Right lung (tissue), 5 donors: ENCODE measurements around the gene P2RY11. TPM values are rescaled to one million over a fixed set of nuclear protein-coding genes. Genes with fewer than 3 reads are reported as not detected.

Source experiments
- DNase-seq, 2 donors: peaks; one replicate each; pipeline ENCODE4 v3.0.0-alpha.2; 2013
- polyA plus RNA-seq, 5 donors: library from polyadenylated mRNA; unstranded; fragments of 120-200 nt; gene quantifications; one replicate each; pipeline versions ENCODE4 v1.2.1 to v1.2.3, GENCODE V29; 2013; ENCODE audit warnings: inconsistent platforms in 1 of 5, low replicate concordance in 1 of 5; ENCODE audit not compliant: insufficient read length in 5 of 5, insufficient read depth in 1 of 5

Gene P2RY11
- polyA plus RNA-seq, 5 donors: 7.1 to 15.1 (median 10.9) TPM

GRCh38 chr19:10112037-10112761 lies 706 bp downstream of the P2RY11 start:
- DNase-seq: no peak

- no peak for DNase-seq
Observed at GRCh38 chr19:10112895-10113591, 1.6 kb downstream of the P2RY11 start.

DNA sequence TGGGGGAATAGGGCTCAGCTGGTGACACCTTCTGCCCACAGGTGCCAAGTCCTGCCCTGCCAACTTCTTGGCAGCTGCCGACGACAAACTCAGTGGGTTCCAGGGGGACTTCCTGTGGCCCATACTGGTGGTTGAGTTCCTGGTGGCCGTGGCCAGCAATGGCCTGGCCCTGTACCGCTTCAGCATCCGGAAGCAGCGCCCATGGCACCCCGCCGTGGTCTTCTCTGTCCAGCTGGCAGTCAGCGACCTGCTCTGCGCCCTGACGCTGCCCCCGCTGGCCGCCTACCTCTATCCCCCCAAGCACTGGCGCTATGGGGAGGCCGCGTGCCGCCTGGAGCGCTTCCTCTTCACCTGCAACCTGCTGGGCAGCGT lies 2.1 kb downstream of the P2RY11 start:
- no peak for DNase-seq

GRCh38 chr19:10113964-10114650 lies 2.6 kb downstream of the P2RY11 start:
- no peak for DNase-seq

DNA sequence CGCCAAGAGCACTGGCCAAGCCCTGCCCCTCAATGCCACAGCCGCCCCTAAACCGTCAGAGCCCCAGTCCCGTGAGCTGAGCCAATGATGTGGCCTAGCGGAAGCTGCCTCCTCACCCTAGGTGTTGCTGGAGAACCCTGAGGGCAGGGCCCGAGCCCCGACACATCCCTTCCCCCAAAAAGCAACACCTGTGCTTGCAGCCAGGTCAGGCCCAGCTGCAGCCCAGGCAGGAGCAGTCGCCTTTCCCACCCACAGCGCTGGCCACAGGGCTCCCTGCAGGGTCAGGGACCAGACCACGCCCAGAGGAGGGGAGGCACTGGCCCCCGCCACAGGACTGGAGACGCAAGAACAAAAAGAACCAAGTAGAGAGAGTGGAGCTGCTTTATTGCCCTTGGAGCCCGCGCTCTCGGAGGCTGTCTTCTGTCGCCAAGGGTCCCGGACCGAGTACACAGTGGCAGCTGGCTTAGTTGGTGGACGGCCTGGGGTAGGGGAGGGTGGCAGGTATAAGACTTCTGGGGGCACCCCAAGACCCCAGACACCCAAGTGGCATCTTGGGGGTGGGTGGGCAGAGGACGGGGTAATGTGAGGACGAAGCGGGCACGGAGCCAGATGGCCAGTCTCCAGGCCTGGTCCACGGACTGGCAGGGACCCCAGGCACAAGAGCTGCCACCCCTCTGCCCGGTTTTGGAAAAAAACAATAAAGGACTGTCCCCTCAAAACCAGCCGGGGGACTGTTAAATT lies 3.3 kb downstream of the P2RY11 start:
- DNase-seq: no peak

GRCh38 chr19:10115392-10116084 lies 4.0 kb downstream of the P2RY11 start:
- DNase-seq: no peak

- no peak for DNase-seq
Observed at GRCh38 chr19:10116085-10116865, 4.8 kb downstream of the P2RY11 start.

DNA sequence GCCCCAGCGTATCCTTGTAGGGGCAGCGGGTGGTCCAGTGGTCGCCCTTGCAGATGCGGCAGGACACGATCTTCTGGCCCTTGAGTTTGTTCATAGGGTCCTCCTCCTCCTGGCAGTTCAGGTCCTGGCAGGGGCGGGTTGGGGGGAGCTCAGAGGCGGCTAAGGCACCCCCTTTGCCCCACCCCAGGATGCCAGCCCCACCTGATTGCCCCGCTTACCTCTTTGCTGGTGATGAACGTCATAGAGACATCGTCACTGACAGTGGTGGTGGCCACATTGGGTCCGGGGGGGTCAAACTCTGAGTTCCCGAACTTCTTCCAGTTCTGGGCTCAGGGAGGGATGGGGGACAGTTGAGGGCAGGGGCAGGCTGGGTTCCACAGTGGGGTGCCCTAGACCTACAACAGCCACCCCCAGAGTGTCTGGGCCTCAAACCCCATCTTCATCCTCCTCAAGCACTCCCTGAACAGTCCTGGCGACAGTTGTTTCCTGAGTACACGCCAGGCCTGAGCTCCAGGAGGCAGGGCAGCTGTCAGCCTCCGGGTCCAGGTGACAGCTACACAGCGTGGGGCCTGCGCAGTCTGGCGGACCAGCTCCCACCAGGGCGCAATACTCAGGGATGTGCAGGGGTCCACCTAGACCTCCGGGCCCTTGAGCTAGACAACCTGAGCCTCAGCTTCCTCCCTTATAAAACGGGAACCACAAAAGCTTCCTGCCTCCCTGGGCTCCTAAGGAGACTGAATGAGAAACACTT lies 5.5 kb downstream of the P2RY11 start:
- no peak for DNase-seq

GRCh38 chr19:10118960-10119359 lies 7.5 kb downstream of the P2RY11 start:
- no peak for DNase-seq

DNA sequence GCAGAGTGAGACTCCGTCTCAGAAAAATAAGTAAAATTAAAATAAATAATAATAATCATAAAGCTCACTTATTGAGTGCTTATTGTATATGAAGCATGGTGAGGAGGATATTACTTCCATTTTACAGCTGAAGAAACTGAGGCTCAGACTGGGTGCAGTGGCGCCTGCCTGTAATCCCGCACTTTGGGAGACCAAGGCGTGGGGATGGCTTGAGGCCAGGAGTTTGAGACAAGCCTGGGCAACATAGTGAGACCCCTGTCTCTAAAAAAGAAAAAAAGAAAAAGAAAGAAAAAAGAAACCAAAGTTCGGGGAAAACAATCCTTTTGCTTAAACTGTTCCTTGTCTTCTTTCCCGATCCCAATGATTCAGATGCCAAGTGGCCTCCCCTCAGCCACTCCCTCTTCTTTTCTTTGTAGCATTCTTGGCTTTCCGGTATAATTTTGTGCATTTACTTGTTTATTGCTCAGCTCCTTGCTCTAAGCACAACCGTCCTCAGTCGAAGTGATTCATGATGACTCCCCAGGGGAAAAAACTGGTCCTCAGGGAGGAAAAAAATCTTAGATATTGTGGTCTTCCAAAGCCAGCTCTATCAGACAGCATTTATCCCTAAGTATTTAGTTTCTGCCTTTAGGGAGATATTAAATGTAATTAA lies 9.2 kb downstream of the P2RY11 start:
- no peak for DNase-seq

DNA sequence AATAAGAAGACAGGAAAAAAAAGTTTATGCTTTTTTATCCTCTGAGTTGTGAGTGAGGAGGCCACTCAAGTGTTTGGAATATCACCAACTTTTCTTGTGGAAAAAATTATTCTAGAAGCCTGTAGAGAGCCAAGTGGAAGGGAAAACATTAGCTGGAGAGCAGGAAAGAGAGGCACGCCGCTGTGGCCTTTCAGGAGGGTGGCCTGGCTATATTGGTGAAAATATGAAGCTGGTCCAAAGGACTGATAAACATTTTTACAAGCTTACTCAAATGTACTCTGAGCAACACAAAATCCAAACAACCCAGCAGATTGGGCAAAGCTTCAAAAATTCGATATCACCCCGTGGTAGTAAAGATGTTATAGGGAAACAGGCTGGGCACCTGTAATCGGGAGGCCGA lies 10.6 kb downstream of the P2RY11 start:
- no peak for DNase-seq

GRCh38 chr19:10124429-10124828 lies 12.9 kb downstream of the P2RY11 start:
- no peak for DNase-seq

- no peak for DNase-seq
Observed at GRCh38 chr19:10126213-10126639, 14.7 kb downstream of the P2RY11 start.

DNA sequence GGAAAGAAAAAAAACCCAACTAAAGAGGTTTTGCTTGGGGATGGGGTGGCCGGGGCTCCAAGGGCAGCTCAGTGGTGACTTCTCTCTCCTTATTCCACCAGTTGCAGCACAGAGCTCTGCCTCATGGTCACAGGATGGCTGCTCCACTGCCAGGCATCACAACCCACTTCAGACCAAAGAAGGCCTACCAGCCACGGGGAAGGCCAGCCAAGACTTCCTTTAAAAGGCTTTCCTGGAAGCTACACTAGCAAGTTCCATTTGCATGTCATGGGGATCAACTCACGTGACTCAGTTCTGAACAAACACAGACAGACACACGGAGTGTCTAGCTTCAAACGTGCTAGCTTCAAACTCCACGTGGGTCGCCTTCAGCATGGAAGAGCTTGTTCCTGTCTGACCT lies 21.4 kb downstream of the P2RY11 start:
- no peak for DNase-seq

GRCh38 chr19:10133596-10133995 lies 22.1 kb downstream of the P2RY11 start:
- DNase-seq: no peak

DNA sequence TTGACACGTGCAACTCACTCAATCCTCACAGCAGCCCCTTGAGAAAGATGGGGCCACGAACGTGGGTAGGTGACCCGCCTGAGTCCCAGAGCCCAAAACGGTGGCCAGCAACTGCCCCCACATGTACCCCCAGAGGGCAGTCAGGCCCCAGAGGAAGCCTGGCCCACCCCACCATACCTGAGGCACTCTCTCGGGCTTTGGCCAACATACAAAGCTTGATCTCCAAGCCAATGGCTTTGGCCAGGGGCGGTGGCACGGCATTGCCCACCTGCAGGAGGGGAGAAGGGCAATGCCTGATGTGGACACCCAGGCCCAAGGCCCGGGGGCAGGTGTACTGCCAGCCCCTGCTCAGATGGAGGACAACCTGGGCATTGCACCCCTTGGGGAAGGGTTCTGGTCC lies 22.5 kb downstream of the P2RY11 start:
- no peak for DNase-seq

DNA sequence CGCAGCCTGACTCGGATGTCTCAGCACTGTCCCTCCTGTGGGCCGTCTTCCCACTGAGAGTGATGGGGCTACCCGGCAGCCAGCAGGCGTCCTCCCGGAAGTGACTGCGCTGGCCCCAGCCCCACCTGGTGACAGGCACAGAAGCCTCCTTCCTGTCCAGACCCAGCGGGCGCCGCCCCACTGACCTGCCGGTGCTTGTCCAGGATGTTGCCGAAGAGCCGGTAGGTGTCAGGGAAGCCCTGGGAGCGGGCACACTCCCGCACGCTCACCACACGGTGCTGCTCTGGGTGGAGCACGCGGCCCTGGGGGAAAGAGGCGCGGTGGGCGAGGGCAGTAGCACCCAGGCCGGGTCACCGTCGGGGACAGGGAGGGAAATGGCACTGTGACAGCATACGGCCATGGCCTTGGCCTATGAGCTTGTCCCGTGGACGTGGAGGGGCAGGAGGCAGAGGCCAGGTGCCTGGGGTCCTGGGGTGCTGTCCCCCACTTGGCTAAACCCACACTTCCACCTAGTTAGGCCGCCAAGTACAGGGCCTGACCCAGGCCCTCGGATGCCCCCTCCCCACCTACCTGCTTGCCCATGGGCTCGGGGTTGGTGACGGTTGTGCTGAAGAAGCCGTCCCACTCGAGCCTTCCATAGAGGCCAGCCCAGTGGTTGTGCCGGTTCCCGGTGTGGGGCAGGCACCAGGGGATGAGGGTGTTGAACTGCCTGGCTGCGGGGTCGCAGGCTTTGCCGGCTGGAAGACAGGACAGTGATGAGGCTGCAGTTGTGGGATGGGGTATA lies 24.2 kb downstream of the P2RY11 start:
- no peak for DNase-seq

- no peak for DNase-seq
Observed at GRCh38 chr19:10136936-10137335, 25.4 kb downstream of the P2RY11 start.
